ENCODE measurements around the gene TRIM61.

- TF ChIP-seq CTCF (IDR thresholded peaks at IDR 0.05) = no peak
- TF ChIP-seq POLR2A (IDR thresholded peaks at IDR 0.05) = no peak
Measured at GRCh38 chr4:164918956-164919355, 58.5 kb downstream of the TRIM61 start.

All from vagina (tissue), 2 donors.